HAP-1 (cell line): ENCODE data around the gene TNFRSF1A.

ENCODE experiments used
- DNase-seq, 2 experiments: peaks; one replicate each; pipeline ENCODE4 v3.0.0-alpha.2; 2016 to 2020; ENCODE audit warnings: low spot score in 2 of 2
- H3K27me3 ChIP-seq: fragments of 250-450 bp; sonication (Bioruptor Pico); 2 replicates; pipeline ENCODE4 v1.5.1; 2020; ENCODE audit warnings: low read depth, mild to moderate bottlenecking, moderate library complexity
- H3K36me3 ChIP-seq: fragments of 250-450 bp; sonication (Bioruptor Pico); replicated peaks from 2 replicates; pipeline ENCODE4 v1.5.1; 2020; ENCODE audit warnings: mild to moderate bottlenecking
- H3K4me1 ChIP-seq: fragments of 250-450 bp; sonication (Bioruptor Pico); 2 replicates; pipeline ENCODE4 v1.5.1; 2020; ENCODE audit warnings: mild to moderate bottlenecking
- H3K4me3 ChIP-seq: fragments of 250-450 bp; sonication (Bioruptor Pico); 2 replicates; pipeline ENCODE4 v1.5.1; 2020; ENCODE audit warnings: mild to moderate bottlenecking, moderate library complexity
- H3K9me3 ChIP-seq: fragments of 250-450 bp; sonication (Bioruptor Pico); 2 replicates; pipeline ENCODE4 v1.5.1; 2020; ENCODE audit warnings: mild to moderate bottlenecking, moderate library complexity
- in situ Hi-C: fragments of 300-500 bp; cut with MboI; formaldehyde crosslinking; loops from 3 replicates; pipeline ENCODE4 v1.14.3; 2020; ENCODE audit warnings: low sequenced_read_pairs, inconsistent platforms, mixed read lengths

TNFRSF1A gene

GRCh38 chr12:6341417-6342139 lies at the start of gene TNFRSF1A:
Gene TNFRSF1A, minus strand, starts transcription at chr12:6342076. Its CDS starts 262 bp downstream, at chr12:6341814.
- in situ Hi-C loops, result no loop called here
- Histone ChIP-seq H3K9me3 (no peaks in the 10 kb centered on the region), H3K36me3 (no peaks in the 10 kb centered on the region), H3K4me1 (peaks cover 26% of the 10 kb centered on the region), H3K4me3 (peak within 1 kb of the TSS; percentile 56), H3K27me3 (no peaks in the 10 kb centered on the region)
- DNase-seq, result peak; percentile 76 to 79

GRCh38 chr12:6391013-6391412 lies 49.1 kb upstream of the TNFRSF1A start:
- H3K9me3 ChIP-seq, result no peaks in the 10 kb centered on the region
- H3K4me3 ChIP-seq, result no peak overlapping the region
- in situ Hi-C loops, result no loop called here
- H3K4me1 ChIP-seq, result peaks cover 4% of the 10 kb centered on the region
- no peaks in the 10 kb centered on the region for H3K27me3 ChIP-seq
- no peaks in the 10 kb centered on the region for H3K36me3 ChIP-seq
- DNase-seq, result no peak

- H3K4me3 ChIP-seq, result no peak overlapping the region
- H3K9me3 ChIP-seq, result no peaks in the 10 kb centered on the region
- H3K27me3 ChIP-seq, result no peaks in the 10 kb centered on the region
- no peak for DNase-seq
- in situ Hi-C loops, result no loop called here
- H3K4me1 ChIP-seq, result no peaks in the 10 kb centered on the region
- H3K36me3 ChIP-seq, result no peaks in the 10 kb centered on the region
Observed at GRCh38 chr12:6390084-6390799, 48.4 kb upstream of the TNFRSF1A start.

GRCh38 chr12:6387541-6387940 lies 45.7 kb upstream of the TNFRSF1A start:
- Histone ChIP-seq H3K9me3 (no peaks in the 10 kb centered on the region), H3K4me3 (no peak overlapping the region), H3K36me3 (no peaks in the 10 kb centered on the region), H3K27me3 (no peaks in the 10 kb centered on the region), H3K4me1 (no peaks in the 10 kb centered on the region)
- no peak for DNase-seq
- in situ Hi-C loops, result no loop called here

- in situ Hi-C loops, result no loop called here
- no peak overlapping the region for H3K4me3 ChIP-seq
- no peaks in the 10 kb centered on the region for H3K4me1 ChIP-seq
Observed at GRCh38 chr12:6386491-6386890, 44.6 kb upstream of the TNFRSF1A start.

GRCh38 chr12:6386038-6386437 lies 44.2 kb upstream of the TNFRSF1A start:
- no peaks in the 10 kb centered on the region for H3K4me1 ChIP-seq
- in situ Hi-C loops, result no loop called here
- no peak overlapping the region for H3K4me3 ChIP-seq
- H3K27me3 ChIP-seq, result no peaks in the 10 kb centered on the region
- no peak for DNase-seq
- H3K36me3 ChIP-seq, result no peaks in the 10 kb centered on the region
- H3K9me3 ChIP-seq, result no peaks in the 10 kb centered on the region

More at GRCh38 chr12:6386491-6386890, 44.6 kb upstream of the TNFRSF1A start:
- Histone ChIP-seq H3K9me3 (no peaks in the 10 kb centered on the region), H3K27me3 (no peaks in the 10 kb centered on the region), H3K36me3 (no peaks in the 10 kb centered on the region)
- DNase-seq, result no peak

- Histone ChIP-seq H3K9me3 (no peaks in the 10 kb centered on the region), H3K27me3 (no peaks in the 10 kb centered on the region), H3K36me3 (no peaks in the 10 kb centered on the region), H3K4me1 (no peaks in the 10 kb centered on the region), H3K4me3 (peak overlapping the region; percentile 11; the same call in 1 of the 2 replicates)
- in situ Hi-C loops, result no loop called here
- DNase-seq, result no peak
Observed at GRCh38 chr12:6384499-6385436, 42.9 kb upstream of the TNFRSF1A start.

GRCh38 chr12:6383572-6384498 lies 42.0 kb upstream of the TNFRSF1A start, which contains the start of gene LTBR:
Gene LTBR, plus strand, starts transcription at chr12:6384162. Its CDS starts 197 bp downstream, at chr12:6384359.
- DNase-seq, result peak in 1 of 2 experiments; percentile 63
- H3K36me3 ChIP-seq, result no peaks in the 10 kb centered on the region
- in situ Hi-C loops, result no loop called here
- no peaks in the 10 kb centered on the region for H3K9me3 ChIP-seq
- H3K27me3 ChIP-seq, result no peaks in the 10 kb centered on the region
- H3K4me1 ChIP-seq, result no peaks in the 10 kb centered on the region
- H3K4me3 ChIP-seq, result peak within 1 kb of the TSS; percentile 11; the same call in 1 of the 2 replicates

- no peaks in the 10 kb centered on the region for H3K4me1 ChIP-seq
- H3K36me3 ChIP-seq, result no peaks in the 10 kb centered on the region
- H3K27me3 ChIP-seq, result no peaks in the 10 kb centered on the region
- H3K4me3 ChIP-seq, result no peak overlapping the region
- in situ Hi-C loops, result no loop called here
- no peaks in the 10 kb centered on the region for H3K9me3 ChIP-seq
- no peak for DNase-seq
Observed at GRCh38 chr12:6382982-6383381, 41.1 kb upstream of the TNFRSF1A start.

GRCh38 chr12:6382371-6382770 lies 40.5 kb upstream of the TNFRSF1A start:
- Histone ChIP-seq H3K36me3 (no peaks in the 10 kb centered on the region), H3K9me3 (no peaks in the 10 kb centered on the region), H3K4me1 (no peaks in the 10 kb centered on the region), H3K27me3 (no peaks in the 10 kb centered on the region), H3K4me3 (no peak overlapping the region)
- no peak for DNase-seq
- in situ Hi-C loops, result no loop called here

GRCh38 chr12:6380141-6381121 lies 38.6 kb upstream of the TNFRSF1A start:
- in situ Hi-C loops, result no loop called here
- Histone ChIP-seq H3K4me3 (no peak overlapping the region), H3K27me3 (no peaks in the 10 kb centered on the region), H3K9me3 (no peaks in the 10 kb centered on the region), H3K4me1 (no peaks in the 10 kb centered on the region), H3K36me3 (no peaks in the 10 kb centered on the region)
- DNase-seq, result no peak
